Measurements from ENCODE around the gene SLC26A6. TPM values are rescaled to one million over a fixed set of nuclear protein-coding genes. Genes with fewer than 3 reads are reported as not detected.

Gene SLC26A6
- total and polyA plus RNA-seq, 8 donors = 6.2 to 32.1 (median 10.6) TPM

DNA sequence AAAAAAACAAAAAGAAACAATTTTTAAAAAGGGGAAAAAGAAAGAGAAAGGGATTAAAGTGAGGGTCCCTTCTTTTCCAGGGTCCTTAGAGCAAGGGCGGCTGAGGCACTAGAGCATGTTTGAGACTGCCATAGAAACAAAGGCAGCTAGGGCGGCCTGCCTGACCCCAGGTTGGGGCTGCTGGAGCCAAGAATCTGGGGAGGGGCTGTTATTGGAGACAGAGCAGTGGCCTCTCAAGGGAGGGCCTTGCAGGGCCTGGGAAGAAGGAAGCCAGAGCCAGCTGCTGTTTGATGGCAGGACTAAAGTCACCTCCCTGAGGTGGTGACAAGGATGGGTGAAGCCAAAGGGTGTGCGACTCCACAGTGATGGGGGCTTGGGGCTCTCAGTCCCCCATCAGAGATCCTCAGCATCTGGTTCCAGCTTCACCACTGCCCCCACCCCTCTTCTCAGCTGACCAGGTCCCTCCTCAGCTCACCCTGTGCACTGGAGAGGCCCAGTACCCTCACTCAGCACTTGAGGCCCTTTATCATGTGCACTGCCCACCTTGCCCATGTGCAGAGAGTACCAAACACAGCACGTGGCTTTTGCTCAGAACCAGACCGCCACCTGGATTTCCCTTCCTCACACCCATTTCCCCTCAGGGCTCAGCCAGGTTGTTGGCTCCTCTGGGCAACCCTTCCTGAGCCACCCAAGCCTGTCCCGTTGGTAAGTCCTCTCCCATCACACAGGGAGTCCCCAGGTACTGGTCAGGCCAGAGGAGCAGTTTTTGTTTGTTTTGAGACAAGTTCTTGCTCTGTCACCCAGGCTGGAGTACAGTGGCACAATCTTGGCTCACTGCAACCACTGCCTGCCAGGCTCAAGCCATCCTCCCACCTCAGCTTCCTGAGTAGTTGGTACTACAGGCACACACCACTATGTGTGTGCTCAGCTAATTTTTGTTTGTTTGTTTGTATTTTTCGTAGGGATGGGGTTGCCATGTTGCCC is 15.4 kb downstream of the SLC26A6 start:
- Histone ChIP-seq H3K27ac (peak overlapping the region in 1 of 4 donors; percentile 55), H3K4me1 (no peaks in the 10 kb centered on the region), H3K4me3 (no peak overlapping the region), H3K9me3 (no peaks in the 10 kb centered on the region), H3K36me3 (no peaks in the 10 kb centered on the region), H3K27me3 (no peaks in the 10 kb centered on the region)
- no peak for FAIRE-seq
- peak; percentile 44 to 67 (median 56) for ATAC-seq
- intact Hi-C loops (cut with DNase I) = no loop called here
- TF ChIP-seq CTCF (IDR thresholded peaks at IDR 0.05) = no peak
- DNase-seq = peak in 3 of 6 donors; percentile 43 to 55 (median 47)
- 72 to 73% methylated on average over 7 of the region's 7 CpGs for WGBS, 2 donors

DNA sequence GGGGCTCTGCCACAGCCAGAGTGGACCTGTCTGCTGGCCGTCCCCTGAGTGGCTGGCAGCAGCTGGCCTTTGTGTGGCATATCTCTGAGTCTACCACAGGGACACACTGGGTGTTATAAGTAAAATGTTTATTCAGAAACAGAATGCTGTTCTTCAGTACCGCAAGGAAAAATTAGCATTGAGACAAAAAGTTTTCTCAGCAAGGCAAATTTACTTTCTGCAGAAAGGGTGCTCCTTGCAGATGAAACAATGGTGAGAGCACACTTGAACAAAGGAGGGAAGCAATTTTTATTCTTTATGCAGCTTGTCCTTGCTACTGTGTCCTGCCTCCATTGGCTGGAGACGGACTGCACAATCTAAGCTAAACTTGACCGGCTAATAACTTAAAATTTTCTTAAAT is 17.7 kb downstream of the SLC26A6 start:
- FAIRE-seq (no peak), ATAC-seq (no peak), DNase-seq (no peak)
- TF ChIP-seq CTCF (IDR thresholded peaks at IDR 0.05) = no peak
- 96 to 99% methylated on average over 4 of the region's 4 CpGs for WGBS, 2 donors
- H3K9me3 ChIP-seq = no peaks in the 10 kb centered on the region
- H3K27me3 ChIP-seq = no peaks in the 10 kb centered on the region
- intact Hi-C loops (cut with DNase I) = no loop called here
- no peak overlapping the region for H3K27ac ChIP-seq
- H3K4me1 ChIP-seq = no peaks in the 10 kb centered on the region
- H3K36me3 ChIP-seq = no peaks in the 10 kb centered on the region
- no peak overlapping the region for H3K4me3 ChIP-seq

DNA sequence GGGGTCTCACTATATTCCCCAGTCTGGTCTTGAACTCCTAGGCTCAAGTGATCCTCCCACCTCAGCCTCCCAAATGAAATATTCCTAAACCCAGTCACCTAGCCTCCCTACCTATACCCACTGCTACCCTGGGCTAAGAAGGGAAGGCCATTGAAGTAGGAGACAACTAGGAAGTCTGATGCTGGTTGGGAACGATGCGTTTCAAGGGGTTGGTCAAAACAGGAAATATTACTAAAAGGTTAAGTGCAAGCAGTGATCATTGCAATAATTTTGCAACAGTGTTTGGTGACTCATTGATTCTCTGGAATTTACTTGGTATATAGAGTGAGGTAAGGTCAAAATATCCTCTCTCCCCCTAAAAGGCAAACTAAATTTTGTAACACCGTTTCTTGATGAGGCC is 21.2 kb downstream of the SLC26A6 start:
- ATAC-seq (no peak), FAIRE-seq (no peak), DNase-seq (no peak)
- Histone ChIP-seq H3K36me3 (no peaks in the 10 kb centered on the region), H3K9me3 (no peaks in the 10 kb centered on the region), H3K27me3 (no peaks in the 10 kb centered on the region), H3K27ac (no peak overlapping the region), H3K4me1 (no peaks in the 10 kb centered on the region), H3K4me3 (no peak overlapping the region)
- WGBS, 2 donors = 74 to 77% methylated on average over 3 of the region's 3 CpGs
- no peak for TF ChIP-seq CTCF (IDR thresholded peaks at IDR 0.05)
- intact Hi-C loops (cut with DNase I) = no loop called here

DNA sequence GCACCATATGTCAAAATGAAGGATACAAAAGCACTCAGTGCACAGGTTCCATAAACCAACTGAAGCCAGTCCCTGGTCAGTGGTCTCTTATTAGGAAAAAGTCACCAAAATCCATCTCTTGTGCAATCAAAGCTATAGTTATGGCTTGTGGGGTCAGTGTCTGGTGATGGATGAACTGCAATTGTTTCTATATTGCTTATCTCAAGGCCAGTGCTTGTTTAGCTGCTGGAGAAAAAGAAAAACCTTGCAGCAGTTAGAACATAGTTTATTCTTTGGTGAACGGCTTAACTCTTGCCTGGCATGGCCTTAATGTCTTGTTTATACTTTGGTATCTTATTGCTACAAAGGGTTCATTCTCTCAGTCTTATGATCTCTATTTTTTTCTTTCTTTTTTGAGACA is 23.0 kb downstream of the SLC26A6 start:
- H3K36me3 ChIP-seq = no peaks in the 10 kb centered on the region
- H3K27ac ChIP-seq = no peak overlapping the region
- H3K9me3 ChIP-seq = no peaks in the 10 kb centered on the region
- intact Hi-C loops (cut with DNase I) = no loop called here
- no peak for DNase-seq
- ATAC-seq = no peak
- no peak overlapping the region for H3K4me3 ChIP-seq
- no peaks in the 10 kb centered on the region for H3K27me3 ChIP-seq
- no peak for FAIRE-seq
- TF ChIP-seq CTCF (IDR thresholded peaks at IDR 0.05) = no peak
- peaks cover 8% of the 10 kb centered on the region in 3 donors for H3K4me1 ChIP-seq
- WGBS, 2 donors = 33 to 40% methylated on average over 1 of the region's 1 CpG
